Liver (tissue), 9 donors: ENCODE data around the gene AK3. TPM values are rescaled to one million over a fixed set of nuclear protein-coding genes. Genes with fewer than 3 reads are reported as not detected.

ENCODE experiments used
- DNase-seq: peaks from one replicate; pipeline ENCODE4 v3.0.0-alpha.2; 2017; ENCODE audit warnings: low spot score
- H3K27ac ChIP-seq, 2 donors: one replicate each; pipeline ENCODE4 v1.7.0; 2013; ENCODE audit warnings: inconsistent platforms in 2 of 2, low read length in 2 of 2, control low read depth in 1 of 2, low read depth in 1 of 2, mild to moderate bottlenecking in 1 of 2
- H3K27me3 ChIP-seq, 4 donors: one replicate each; pipeline versions ENCODE4 v1.6.1 to v1.7.0; 2013; ENCODE audit warnings: low read length in 3 of 4, inconsistent platforms in 1 of 4, mild to moderate bottlenecking in 1 of 4, moderate library complexity in 1 of 4; ENCODE audit not compliant: control insufficient read depth in 4 of 4, insufficient read depth in 4 of 4
- H3K36me3 ChIP-seq, 4 donors: one replicate each; pipeline versions ENCODE4 v1.6.1 to v1.7.0; 2013; ENCODE audit warnings: low read length in 3 of 4, mild to moderate bottlenecking in 3 of 4, low read depth in 1 of 4, moderate library complexity in 1 of 4; ENCODE audit not compliant: control insufficient read depth in 4 of 4, insufficient read depth in 3 of 4
- H3K4me1 ChIP-seq, 4 donors: one replicate each; pipeline versions ENCODE4 v1.6.1 to v1.7.0; 2013; ENCODE audit warnings: low read length in 3 of 4, mild to moderate bottlenecking in 3 of 4, moderate library complexity in 1 of 4; ENCODE audit not compliant: control insufficient read depth in 4 of 4, insufficient read depth in 4 of 4
- H3K4me3 ChIP-seq, 3 donors: one replicate each; pipeline versions ENCODE4 v1.6.1 to v1.7.0; 2013; ENCODE audit warnings: low read length in 3 of 3, control low read depth in 1 of 3, low read depth in 1 of 3, mild to moderate bottlenecking in 1 of 3
- H3K9ac ChIP-seq, 2 donors: one replicate each; pipeline ENCODE4 v1.7.0; 2013; ENCODE audit warnings: low read length in 2 of 2, mild to moderate bottlenecking in 2 of 2, moderate library complexity in 2 of 2, control low read depth in 1 of 2, low read depth in 1 of 2
- H3K9me3 ChIP-seq, 4 donors: one replicate each; pipeline versions ENCODE4 v1.6.1 to v1.7.0; 2013; ENCODE audit warnings: low read length in 3 of 4; ENCODE audit not compliant: control insufficient read depth in 4 of 4
- ATF3 ChIP-seq: IDR thresholded peaks from 2 replicates; pipeline ENCODE4 v1.6.1; 2016; ENCODE audit warnings: antibody characterized with exemption
- CTCF ChIP-seq: fragments of 150-350 bp; IDR thresholded peaks from 2 replicates; pipeline ENCODE4 v1.5.1; 2017; ENCODE audit warnings: improper control_type of control experiment, low read depth, low read length; ENCODE audit not compliant: missing input control
- EGR1 ChIP-seq, 2 donors: IDR thresholded peaks; 2 replicates each; pipeline ENCODE4 v1.6.1; 2016 to 2018; ENCODE audit warnings: antibody characterized with exemption in 2 of 2, low read depth in 2 of 2
- FOXA1 ChIP-seq: IDR thresholded peaks from 2 replicates; pipeline ENCODE4 v1.6.1; 2016; ENCODE audit warnings: antibody characterized with exemption
- FOXA2 ChIP-seq: IDR thresholded peaks from 2 replicates; pipeline ENCODE4 v1.6.1; 2016; ENCODE audit warnings: antibody characterized with exemption
- GABPA ChIP-seq, 2 donors: IDR thresholded peaks in 1 of 2; conservative IDR thresholded peaks in 1 of 2; 2 replicates each; pipeline ENCODE4 v1.6.1; 2016; ENCODE audit warnings: antibody characterized with exemption in 2 of 2, mild to moderate bottlenecking in 1 of 2, moderate library complexity in 1 of 2
- HNF4A ChIP-seq, 2 donors: conservative IDR thresholded peaks; 2 replicates each; pipeline ENCODE4 v1.6.1; 2016; ENCODE audit warnings: antibody characterized with exemption in 2 of 2, mild to moderate bottlenecking in 2 of 2
- HNF4G ChIP-seq: IDR thresholded peaks from 2 replicates; pipeline ENCODE4 v1.6.1; 2016; ENCODE audit warnings: antibody characterized with exemption
- JUND ChIP-seq, 2 donors: IDR thresholded peaks; 2 replicates each; pipeline ENCODE4 v1.6.1; 2016; ENCODE audit warnings: antibody characterized with exemption in 2 of 2
- MAX ChIP-seq: IDR thresholded peaks from 2 replicates; pipeline ENCODE4 v1.6.1; 2016; ENCODE audit warnings: antibody characterized with exemption
- NR2F2 ChIP-seq: IDR thresholded peaks from 2 replicates; pipeline ENCODE4 v1.6.1; 2016; ENCODE audit warnings: antibody characterized with exemption
- RAD21 ChIP-seq, 2 donors: IDR thresholded peaks; 2 replicates each; pipeline ENCODE4 v1.6.1; 2016; ENCODE audit warnings: antibody characterized with exemption in 2 of 2, mild to moderate bottlenecking in 2 of 2
- REST ChIP-seq: IDR thresholded peaks from 2 replicates; pipeline ENCODE4 v1.6.1; 2016; ENCODE audit warnings: antibody characterized with exemption, mild to moderate bottlenecking
- RXRA ChIP-seq, 2 donors: IDR thresholded peaks; 2 replicates each; pipeline ENCODE4 v1.6.1; 2017 to 2018; ENCODE audit warnings: antibody characterized with exemption in 2 of 2, mild to moderate bottlenecking in 1 of 2
- SP1 ChIP-seq: IDR thresholded peaks from 2 replicates; pipeline ENCODE4 v1.6.1; 2018; ENCODE audit warnings: antibody characterized with exemption, mild to moderate bottlenecking
- TAF1 ChIP-seq: conservative IDR thresholded peaks from 2 replicates; pipeline ENCODE4 v1.6.1; 2016; ENCODE audit warnings: antibody characterized with exemption, mild to moderate bottlenecking
- YY1 ChIP-seq: IDR thresholded peaks from 2 replicates; pipeline ENCODE4 v1.6.1; 2016; ENCODE audit warnings: antibody characterized with exemption, mild to moderate bottlenecking
- ZBTB33 ChIP-seq: IDR thresholded peaks from 2 replicates; pipeline ENCODE4 v1.6.1; 2016; ENCODE audit warnings: antibody characterized with exemption
- WGBS: extraction: QIAGEN DNeasy Blood & Tissue Kit; methylation state at CpG from one replicate; pipeline ENCODE4 v1.1.7; 2013; 5-methylcytosine and 5-hydroxymethylcytosine counted together
- polyA plus RNA-seq, 2 donors: library from polyadenylated mRNA; stranded (reverse) in 1 of 2; unstranded in 1 of 2; fragments of 200-250 nt in 1 of 2; fragments of >200 nt in 1 of 2; fragmentation: Nextera tagmentation in 1 of 2; extraction: Ambion mirVana in 1 of 2; gene quantifications; one replicate each; pipeline versions ENCODE4 v1.2.1 to v1.2.3, GENCODE V29; 2013 to 2015
- total RNA-seq, 2 donors: library from RNA; depleted of rRNA; stranded (reverse); fragments of >200 nt; gene quantifications; one replicate each; pipeline ENCODE4 v1.2.3, GENCODE V29; 2014
- donor health status: healthy.
- donor health status: healthy.
- donor health status: healthy.
- donor health status: healthy.
- donor health status: healthy.

Gene AK3
- total and polyA plus RNA-seq, 4 donors: 70.6 to 181 (median 101) TPM

GRCh38 chr9:4774209-4774608 lies 33.2 kb upstream of the AK3 start:
- DNase-seq: no peak
- Histone ChIP-seq H3K4me3 (no peak overlapping the region), H3K36me3 (no peaks in the 10 kb centered on the region), H3K9me3 (no peaks in the 10 kb centered on the region), H3K9ac (no peak overlapping the region), H3K4me1 (no peaks in the 10 kb centered on the region), H3K27me3 (no peaks in the 10 kb centered on the region), H3K27ac (no peak overlapping the region)
- TF ChIP-seq REST (no peak), ZBTB33 (no peak), TAF1 (no peak), RAD21 (IDR thresholded peaks at IDR 0.05) (no peak), NR2F2 (no peak), JUND (IDR thresholded peaks at IDR 0.05) (no peak), FOXA2 (no peak), RXRA (IDR thresholded peaks at IDR 0.05) (no peak), EGR1 (IDR thresholded peaks at IDR 0.05; ENCODE audit: low read depth in 2 of 2) (no peak), HNF4G (no peak), YY1 (no peak)
- 80% methylated on average over 1 of the region's 1 CpG for WGBS

GRCh38 chr9:4771788-4772187 lies 30.8 kb upstream of the AK3 start:
- no peak overlapping the region for H3K4me3 ChIP-seq
- DNase-seq: no peak
- no peak for TF ChIP-seq ZBTB33
- TF ChIP-seq MAX: no peak
- no peak for TF ChIP-seq FOXA2
- no peak for TF ChIP-seq JUND (IDR thresholded peaks at IDR 0.05)
- TF ChIP-seq SP1: no peak
- no peak for TF ChIP-seq HNF4A (conservative IDR thresholded peaks at IDR 0.05)
- no peak for TF ChIP-seq GABPA (IDR thresholded peaks at IDR 0.05 in 1 of 2, conservative IDR thresholded peaks at IDR 0.05 in 1 of 2)
- no peak for TF ChIP-seq RAD21 (IDR thresholded peaks at IDR 0.05)
- TF ChIP-seq TAF1: no peak
- TF ChIP-seq RXRA (IDR thresholded peaks at IDR 0.05): no peak
- TF ChIP-seq ATF3: no peak
- TF ChIP-seq NR2F2: no peak
- no peak for TF ChIP-seq REST
- TF ChIP-seq YY1: no peak
- no peak for TF ChIP-seq HNF4G
- no peak for TF ChIP-seq FOXA1
- TF ChIP-seq EGR1 (IDR thresholded peaks at IDR 0.05; ENCODE audit: low read depth in 2 of 2): no peak
- TF ChIP-seq CTCF: no peak
- H3K9ac ChIP-seq: no peak overlapping the region
- WGBS: 98% methylated on average over 1 of the region's 1 CpG
- no peaks in the 10 kb centered on the region for H3K4me1 ChIP-seq
- H3K36me3 ChIP-seq: no peaks in the 10 kb centered on the region
- no peaks in the 10 kb centered on the region for H3K27me3 ChIP-seq
- H3K27ac ChIP-seq: no peak overlapping the region
- no peaks in the 10 kb centered on the region for H3K9me3 ChIP-seq
